HepG2 (cell line): ENCODE data around the gene TRIM28. TPM values are rescaled to one million over a fixed set of nuclear protein-coding genes. Genes with fewer than 3 reads are reported as not detected.

Experiments used
- ARHGAP35 ChIP-seq: sonication (generic); formaldehyde crosslinking; IDR thresholded peaks from 2 replicates; pipeline ENCODE4 v1.9.0; 2022; ENCODE audit warnings: mild to moderate bottlenecking, inconsistent platforms, moderate library complexity, missing genetic modification reagents, borderline replicate concordance
- ATF1 ChIP-seq: IDR thresholded peaks from 2 replicates; pipeline ENCODE4 v1.6.1; 2016; ENCODE audit warnings: mild to moderate bottlenecking, control low read depth
- KDM1A ChIP-seq: IDR thresholded peaks from 2 replicates; pipeline ENCODE4 v1.6.1; 2016; ENCODE audit warnings: missing compliant biosample characterization
- KLF9 ChIP-seq: IDR thresholded peaks from 2 replicates; pipeline ENCODE4 v1.6.1; 2016; ENCODE audit warnings: low read depth
- MEIS1 ChIP-seq: sonication (generic); formaldehyde crosslinking; IDR thresholded peaks from 2 replicates; pipeline ENCODE4 v1.9.0; 2021; ENCODE audit warnings: mild to moderate bottlenecking, missing genetic modification reagents, moderate library complexity, borderline replicate concordance
- MXI1 ChIP-seq: IDR thresholded peaks from 3 replicates; pipeline ENCODE4 v1.6.1; 2012; ENCODE audit warnings: low read depth, low read length, inconsistent platforms, borderline replicate concordance
- SIN3A ChIP-seq: IDR thresholded peaks from 2 replicates; pipeline ENCODE4 v1.6.1; 2011; ENCODE audit warnings: low read depth, mild to moderate bottlenecking, control low read depth, low read length, borderline replicate concordance
- SIN3B ChIP-seq: fragments of 150-350 bp; IDR thresholded peaks from 2 replicates; pipeline ENCODE4 v1.6.1; 2014; ENCODE audit warnings: low read length
- SIX1 ChIP-seq: sonication (generic); formaldehyde crosslinking; IDR thresholded peaks from 2 replicates; pipeline ENCODE4 v1.4.0; 2020; ENCODE audit warnings: missing genetic modification reagents, borderline replicate concordance
- XRCC5 ChIP-seq: fragments of 200-400 bp; formaldehyde crosslinking; optimal IDR thresholded peaks from 2 replicates; pipeline ENCODE3; 2017; ENCODE audit warnings: mild to moderate bottlenecking, low read length
- ZFP37 ChIP-seq: sonication (generic); formaldehyde crosslinking; IDR thresholded peaks from 2 replicates; pipeline ENCODE4 v1.4.0; 2020; ENCODE audit warnings: missing genetic modification reagents, borderline replicate concordance
- ZHX1 ChIP-seq: sonication (generic); formaldehyde crosslinking; IDR thresholded peaks from 2 replicates; pipeline ENCODE4 v1.8.1; 2022; ENCODE audit warnings: low read depth, mild to moderate bottlenecking, missing genetic modification reagents
- ZNF225 ChIP-seq: sonication (generic); formaldehyde crosslinking; IDR thresholded peaks from 2 replicates; pipeline ENCODE4 v1.4.0; 2020; ENCODE audit warnings: mild to moderate bottlenecking, missing genetic modification reagents
- ZNF253 ChIP-seq: sonication (generic); formaldehyde crosslinking; IDR thresholded peaks from 2 replicates; pipeline ENCODE4 v1.8.0; 2022; ENCODE audit warnings: mild to moderate bottlenecking, missing genetic modification reagents, borderline replicate concordance
- ZNF263 ChIP-seq: sonication (generic); formaldehyde crosslinking; IDR thresholded peaks from 2 replicates; pipeline ENCODE4 v1.4.0; 2020; ENCODE audit warnings: missing genetic modification reagents
- ZNF547 ChIP-seq: sonication (generic); formaldehyde crosslinking; IDR thresholded peaks from 2 replicates; pipeline ENCODE4 v1.5.1; 2020; ENCODE audit warnings: mild to moderate bottlenecking, missing genetic modification reagents
- ZNF790 ChIP-seq: sonication (generic); formaldehyde crosslinking; IDR thresholded peaks from 2 replicates; pipeline ENCODE4 v1.8.0; 2022; ENCODE audit warnings: missing genetic modification reagents, mild to moderate bottlenecking, borderline replicate concordance
- ZNF83 ChIP-seq: sonication (generic); formaldehyde crosslinking; IDR thresholded peaks from 2 replicates; pipeline ENCODE4 v1.4.0; 2020; ENCODE audit warnings: missing genetic modification reagents, mild to moderate bottlenecking, borderline replicate concordance
- polyA plus RNA-seq, 8 experiments: library from polyadenylated mRNA; depleted of rRNA in 3 of 8; stranded (reverse) in 7 of 8; unstranded in 1 of 8; fragments of >200 nt; fragmentation: Illumina TruSeq in 4 of 8; extraction: Trizol in 4 of 8; gene quantifications; 2 replicates each; pipeline versions ENCODE4 v1.2.1 to v1.2.3, GENCODE V29; 2011 to 2016; ENCODE audit warnings: low read depth in 4 of 8, missing spikeins in 1 of 8, mixed read lengths in 1 of 8; ENCODE audit not compliant: insufficient read depth in 1 of 8
- total RNA-seq, 5 experiments: library from RNA; depleted of rRNA; stranded (reverse); fragments of >200 nt; fragmentation: Illumina TruSeq; extraction: Trizol; gene quantifications; 2 replicates each; pipeline ENCODE4 v1.2.3, GENCODE V29; 2016; ENCODE audit warnings: low read depth in 1 of 5

The TRIM28 gene
- total and polyA plus RNA-seq, 2 of the 13 experiments (the other 11 are each of a cell fraction or from before 2014, with no cell fraction given), result 361 to 439 TPM

DNA sequence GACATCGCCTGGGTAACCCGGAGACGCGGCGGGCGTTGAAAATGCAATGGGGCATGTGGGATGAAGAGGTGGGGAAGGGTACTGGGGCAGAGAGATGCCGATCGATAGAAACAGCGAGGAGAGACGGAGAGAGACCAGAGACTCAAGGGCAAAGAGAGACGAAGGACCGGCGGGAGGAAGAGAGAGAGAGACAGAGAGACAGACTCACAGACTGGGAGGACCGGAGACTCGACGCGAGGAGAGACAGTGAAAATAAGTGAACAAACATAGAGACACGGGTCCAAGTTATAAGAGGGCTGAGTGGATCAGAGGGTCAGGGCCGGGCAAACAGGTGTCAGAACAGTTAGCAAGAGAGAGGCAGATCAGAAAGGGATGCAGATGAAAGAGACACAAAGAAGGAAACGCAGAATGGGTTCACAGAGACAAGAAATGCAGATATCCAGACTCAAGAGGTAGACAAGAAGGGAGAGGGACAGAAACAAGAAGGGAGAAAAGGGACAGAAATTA lies 29.8 kb downstream of the TRIM28 start (continued):
- 0 out of 2 replicates have a peak, but pooled peaks have one; percentile 31 for TF ChIP-seq ZNF83
- peak; percentile 98; the same call in 2 of the 3 replicates for TF ChIP-seq MXI1
- TF ChIP-seq XRCC5, result peak; percentile 6
- peak; percentile 49; the same call in 1 of the 2 replicates for TF ChIP-seq ZNF790
- TF ChIP-seq ZNF547 (CRISPR knock-in tag), result peak; percentile 53; the same call in 1 of the 2 replicates
- TF ChIP-seq ZHX1 (CRISPR knock-in tag), result no peak
- peak; percentile 8; the same call in 1 of the 2 replicates for TF ChIP-seq ARHGAP35 (CRISPR knock-in tag)
- TF ChIP-seq ATF1 (CRISPR knock-in tag), result 0 out of 2 replicates have a peak, but pooled peaks have one; percentile 76
- 0 out of 2 replicates have a peak, but pooled peaks have one; percentile 46 for TF ChIP-seq SIN3B
- 0 out of 2 replicates have a peak, but pooled peaks have one; percentile 31 for TF ChIP-seq MEIS1 (CRISPR knock-in tag)
- no peak for TF ChIP-seq ZNF253 (CRISPR knock-in tag)
- peak; percentile 44; the same call in 1 of the 2 replicates for TF ChIP-seq ZNF263
- peak; percentile 99 for TF ChIP-seq SIN3A
- TF ChIP-seq SIX1 (CRISPR knock-in tag), result no peak
- TF ChIP-seq ZNF225 (CRISPR knock-in tag), result 0 out of 2 replicates have a peak, but pooled peaks have one; percentile 10
- no peak for TF ChIP-seq KDM1A (CRISPR knock-in tag)
- no peak for TF ChIP-seq KLF9 (CRISPR knock-in tag)
- peak; percentile 39; the same call in 1 of the 2 replicates for TF ChIP-seq ZFP37
